Adrenal gland (tissue), 5 donors: ENCODE measurements around the gene ATP9A.

ENCODE experiments used
- POLR2A ChIP-seq, 2 donors: fragments of 450-650 bp; IDR thresholded peaks; one replicate each; pipeline ENCODE4 v1.6.1; 2017; ENCODE audit warnings: antibody characterized with exemption in 2 of 2, mild to moderate bottlenecking in 2 of 2, moderate library complexity in 1 of 2
- TF ChIP-seq, protein P1 (sequence below), 6 experiments: fragments of 450-650 bp in 4 of 6; fragments of 200-600 bp in 2 of 6; sonication (generic) in 1 of 6; IDR thresholded peaks; 1 replicate in 5 of 6; 2 replicates in 1 of 6; pipeline versions ENCODE4 v1.5.1 to v1.8.0; 2016 to 2021; ENCODE audit warnings: antibody characterized with exemption in 6 of 6, mild to moderate bottlenecking in 2 of 6, moderate library complexity in 1 of 6
- donor health status: DM: no; HTN: no; CAD: no.

DNA sequence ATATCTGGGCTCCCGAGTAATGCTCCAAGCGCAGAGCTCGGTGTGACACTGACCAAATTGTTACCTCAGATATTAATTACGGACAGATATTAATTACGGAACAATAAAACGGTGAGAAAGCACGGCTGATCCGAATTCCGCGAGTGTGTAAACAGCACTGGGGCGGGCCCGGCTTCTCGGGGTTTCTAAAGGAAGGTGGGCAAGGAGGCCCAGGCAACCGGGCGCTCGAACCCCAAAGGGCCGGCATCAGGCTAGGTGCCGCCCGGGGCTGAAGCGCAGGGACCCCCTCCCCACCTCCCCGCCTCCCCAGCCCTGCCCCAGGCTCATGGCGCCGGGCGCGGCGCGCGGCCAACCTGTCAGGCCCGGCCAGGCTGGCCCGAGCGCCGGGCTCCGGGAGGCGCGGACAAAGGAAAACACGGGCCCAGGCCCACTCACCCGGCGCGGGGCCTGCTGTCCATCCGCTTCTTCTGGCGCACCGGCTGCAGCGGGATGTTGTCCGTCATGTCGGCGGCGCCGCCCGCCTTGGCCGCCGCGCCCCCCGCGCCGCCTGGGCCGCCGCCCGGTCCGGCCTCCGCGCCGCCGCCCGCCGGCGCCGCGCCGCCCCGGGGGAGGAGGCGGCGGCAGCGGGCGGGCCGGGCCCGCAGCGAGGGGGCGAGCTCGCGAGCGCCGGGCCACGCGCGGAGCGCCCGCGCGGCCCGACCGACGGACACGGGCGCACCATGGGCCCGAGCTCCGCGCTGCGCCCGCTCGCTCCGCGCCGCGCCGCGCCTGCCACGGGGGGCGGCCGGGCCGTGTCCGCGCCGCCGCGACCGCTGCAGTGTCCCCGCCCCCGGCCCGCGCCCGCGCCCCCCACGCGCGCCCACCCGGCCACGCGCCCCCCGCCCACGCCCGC, at the start of gene ATP9A:
- TF ChIP-seq, protein P1, sequence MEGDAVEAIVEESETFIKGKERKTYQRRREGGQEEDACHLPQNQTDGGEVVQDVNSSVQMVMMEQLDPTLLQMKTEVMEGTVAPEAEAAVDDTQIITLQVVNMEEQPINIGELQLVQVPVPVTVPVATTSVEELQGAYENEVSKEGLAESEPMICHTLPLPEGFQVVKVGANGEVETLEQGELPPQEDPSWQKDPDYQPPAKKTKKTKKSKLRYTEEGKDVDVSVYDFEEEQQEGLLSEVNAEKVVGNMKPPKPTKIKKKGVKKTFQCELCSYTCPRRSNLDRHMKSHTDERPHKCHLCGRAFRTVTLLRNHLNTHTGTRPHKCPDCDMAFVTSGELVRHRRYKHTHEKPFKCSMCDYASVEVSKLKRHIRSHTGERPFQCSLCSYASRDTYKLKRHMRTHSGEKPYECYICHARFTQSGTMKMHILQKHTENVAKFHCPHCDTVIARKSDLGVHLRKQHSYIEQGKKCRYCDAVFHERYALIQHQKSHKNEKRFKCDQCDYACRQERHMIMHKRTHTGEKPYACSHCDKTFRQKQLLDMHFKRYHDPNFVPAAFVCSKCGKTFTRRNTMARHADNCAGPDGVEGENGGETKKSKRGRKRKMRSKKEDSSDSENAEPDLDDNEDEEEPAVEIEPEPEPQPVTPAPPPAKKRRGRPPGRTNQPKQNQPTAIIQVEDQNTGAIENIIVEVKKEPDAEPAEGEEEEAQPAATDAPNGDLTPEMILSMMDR (IDR thresholded peaks at IDR 0.05), result no peak
- no peak for TF ChIP-seq POLR2A (IDR thresholded peaks at IDR 0.05)
